ENCODE data around the gene SCAMP2. TPM values are rescaled to one million over a fixed set of nuclear protein-coding genes. Genes with fewer than 3 reads are reported as not detected.

SCAMP2 gene
- total and polyA plus RNA-seq, 2 of the 13 experiments (the other 11 are each of a cell fraction or from before 2014, with no cell fraction given) = 34.8 to 121 TPM

DNA sequence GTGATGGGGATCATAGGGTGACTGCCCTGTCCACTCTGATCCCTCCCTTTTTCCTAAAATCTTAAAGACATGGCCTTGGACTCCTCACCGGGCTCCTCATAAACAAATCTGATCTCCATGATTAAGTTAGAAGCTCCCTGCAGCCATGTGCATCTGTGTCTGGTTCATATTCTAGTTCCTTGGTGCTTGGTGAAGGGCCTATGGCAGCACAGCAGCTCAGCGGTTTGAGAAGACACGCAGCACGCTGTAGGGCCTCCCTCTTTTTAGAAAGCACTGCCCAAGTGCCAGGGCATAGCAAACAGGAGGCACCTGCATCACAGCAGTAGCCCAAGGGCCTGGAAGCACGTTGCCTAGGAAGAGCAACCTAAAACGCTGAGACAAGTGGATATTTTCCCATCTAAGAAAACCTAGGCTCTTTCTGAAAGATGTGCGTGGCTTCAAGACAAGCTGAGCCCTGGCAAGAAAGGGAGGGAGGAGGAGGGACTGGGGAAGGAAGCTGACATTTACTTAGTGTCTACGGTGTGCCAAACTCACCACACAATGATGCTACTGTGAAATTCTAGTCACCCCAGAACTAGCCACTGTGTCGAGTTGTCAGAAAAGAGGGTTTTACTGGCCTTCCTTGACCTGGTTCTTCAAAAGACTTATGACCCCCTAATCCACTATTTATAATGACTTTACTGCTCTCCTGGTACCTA is 15.3 kb downstream of the SCAMP2 start:
- Histone ChIP-seq H3K9me3 (ENCODE audit: low read length) (no peaks in the 10 kb centered on the region), H3K9ac (ENCODE audit: insufficient read depth, low read depth, low read length) (no peak overlapping the region), H3K4me2 (ENCODE audit: low read depth, low read length) (peak overlapping the region; percentile 14; the same call in 1 of the 2 replicates), H4K20me1 (ENCODE audit: insufficient read depth, low read length) (0 out of 2 replicates have a peak, but pooled peaks cover 3% of the 10 kb centered on the region), H3K27ac (ENCODE audit: extremely low read length, insufficient read depth, low read length) (no peak overlapping the region), H3K79me2 (ENCODE audit: insufficient read depth, low read length) (peaks cover 12% of the 10 kb centered on the region), H3K27me3 (ENCODE audit: control insufficient read depth in 1 of 2, insufficient read depth in 2 of 2, low read length in 2 of 2) (no peaks in the 10 kb centered on the region), H3K4me1 (ENCODE audit: insufficient read depth, low read length) (peaks cover 20% of the 10 kb centered on the region), H3K4me3 (replicated peaks in 1 of 3; ENCODE audit: insufficient read depth in 1 of 3, low read depth in 2 of 3, low read length in 3 of 3) (no peak overlapping the region), H3K36me3 (replicated peaks in 1 of 2; ENCODE audit: control insufficient read depth in 1 of 2, insufficient read depth in 2 of 2, low read length in 2 of 2) (peaks cover 7 to 18% of the 10 kb centered on the region in 2 experiments; a peak in 4 of 5 replicates), H2AFZ (ENCODE audit: low read length) (no peak overlapping the region)
- TF ChIP-seq, protein P1, sequence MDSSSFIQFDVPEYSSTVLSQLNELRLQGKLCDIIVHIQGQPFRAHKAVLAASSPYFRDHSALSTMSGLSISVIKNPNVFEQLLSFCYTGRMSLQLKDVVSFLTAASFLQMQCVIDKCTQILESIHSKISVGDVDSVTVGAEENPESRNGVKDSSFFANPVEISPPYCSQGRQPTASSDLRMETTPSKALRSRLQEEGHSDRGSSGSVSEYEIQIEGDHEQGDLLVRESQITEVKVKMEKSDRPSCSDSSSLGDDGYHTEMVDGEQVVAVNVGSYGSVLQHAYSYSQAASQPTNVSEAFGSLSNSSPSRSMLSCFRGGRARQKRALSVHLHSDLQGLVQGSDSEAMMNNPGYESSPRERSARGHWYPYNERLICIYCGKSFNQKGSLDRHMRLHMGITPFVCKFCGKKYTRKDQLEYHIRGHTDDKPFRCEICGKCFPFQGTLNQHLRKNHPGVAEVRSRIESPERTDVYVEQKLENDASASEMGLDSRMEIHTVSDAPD (CRISPR knock-in tag; IDR thresholded peaks at IDR 0.05) = 0 out of 2 replicates have a peak, but pooled peaks have one; percentile 30
- TF ChIP-seq ZKSCAN8 (CRISPR knock-in tag; IDR thresholded peaks at IDR 0.05; ENCODE audit: borderline replicate concordance) (no peak), ZFP91 (CRISPR knock-in tag; IDR thresholded peaks at IDR 0.05; ENCODE audit: borderline replicate concordance) (no peak), CC2D1A (CRISPR knock-in tag; IDR thresholded peaks at IDR 0.05) (no peak)
- WGBS (ENCODE audit: low lambda C conversion rate) = 73% methylated on average over 7 of the region's 9 CpGs
- no peak for DNase-seq (ENCODE audit: low spot score)
- no peak for FAIRE-seq
- TSS peak; percentile 20 for BruUV-seq (replicated peaks)
- no peak for ATAC-seq
- ChIA-PET CTCF (ENCODE audit: low intra/inter-chr PET ratio, low total read pairs) (no interaction called here), POLR2A (interaction anchor here (1.0 to 1.1 kb wide), 2 partner anchors 12 to 15 kb away, joined by 3 to 4 read pairs; no protein-coding TSS in a partner anchor)
- in situ Hi-C loops (cut with HindIII; ENCODE audit: extremely low pct_ligation_motif_present, low pct_unique_long_range_greater_than_20kb) = no loop called here
- intact Hi-C loops (cut with micrococcal nuclease; ENCODE audit: unreplicated experiment) = loop anchor here (2.0 kb wide), 1 partner anchor 15 kb away; the partner anchor contains the start of gene ULK3

All from HepG2 (cell line).